Activated CD4-positive, CD25-positive, alpha-beta regulatory T cell treated with anti-CD3 and anti-CD28 coated beads, Interleukin-2, amount 50 U/mL, for 24 hours (primary cell): ENCODE measurements around the gene CMTM2.
"Not testable (repeated sequence)": the region's sequence is repeated elsewhere in the genome, so short reads cannot be mapped to it uniquely, and the experiment has no call there.

Source experiments
- ATAC-seq, 2 donors: fragments of 150-1000 bp; cut with Tn5 transposase; one replicate each; pipeline ENCODE4 v1.10.0; 2021; ENCODE audit warnings: mild to moderate bottlenecking in 1 of 2, moderate library complexity in 1 of 2

The CMTM2 gene

GRCh38 chr16:66587881-66588600, 8.8 kb downstream of the CMTM2 start:
- no peak for ATAC-seq

GRCh38 chr16:66588981-66589713, 9.9 kb downstream of the CMTM2 start:
- peak; percentile 75 to 85 for ATAC-seq

GRCh38 chr16:66590322-66590721, 11.1 kb downstream of the CMTM2 start:
- ATAC-seq = peak; percentile 65 to 71

GRCh38 chr16:66591018-66591417, 11.8 kb downstream of the CMTM2 start:
- no peak for ATAC-seq

- ATAC-seq = no peak
Observed at GRCh38 chr16:66592241-66592640, 13.0 kb downstream of the CMTM2 start.

- ATAC-seq = no peak
Observed at GRCh38 chr16:66592814-66593213, 13.6 kb downstream of the CMTM2 start.

GRCh38 chr16:66594739-66595138, 15.5 kb downstream of the CMTM2 start:
- no peak for ATAC-seq

- not testable (repeated sequence) for ATAC-seq
Observed at GRCh38 chr16:66596559-66596958, 17.3 kb downstream of the CMTM2 start.

- peak; percentile 71 to 79 for ATAC-seq
Observed at GRCh38 chr16:66596986-66597848, 18.0 kb downstream of the CMTM2 start.

GRCh38 chr16:66598111-66598510, 18.8 kb downstream of the CMTM2 start:
- peak in 1 of 2 donors; percentile 54 for ATAC-seq

- ATAC-seq = no peak
Observed at GRCh38 chr16:66599726-66600125, 20.5 kb downstream of the CMTM2 start.

- ATAC-seq = no peak
Observed at GRCh38 chr16:66600477-66600876, 21.2 kb downstream of the CMTM2 start.

- ATAC-seq = no peak
Observed at GRCh38 chr16:66601471-66601870, 22.2 kb downstream of the CMTM2 start.

- peak; percentile 54 to 55 for ATAC-seq
Observed at GRCh38 chr16:66603537-66604375, 24.5 kb downstream of the CMTM2 start.

- ATAC-seq = peak; percentile 66 to 71
Observed at GRCh38 chr16:66604376-66605176, 25.3 kb downstream of the CMTM2 start, which contains the start of gene CMTM3. Gene CMTM3 (plus strand): TSS chr16:66604704. CDS start chr16:66604806, 102 bp downstream.

- peak; percentile 13 to 19 for ATAC-seq
Observed at GRCh38 chr16:66605177-66605978, 26.1 kb downstream of the CMTM2 start.

- ATAC-seq = no peak
Observed at GRCh38 chr16:66605979-66606751, 26.9 kb downstream of the CMTM2 start.

GRCh38 chr16:66608241-66609138, 29.2 kb downstream of the CMTM2 start:
- ATAC-seq = peak; percentile 49 to 61
